AG09319 (cell line): Measurements from ENCODE around the gene CENPQ.

Source experiments
- DNase-seq: peaks from one replicate; pipeline ENCODE4 v3.0.0-alpha.2; 2010; ENCODE audit warnings: low read depth; ENCODE audit errors: extremely low read depth
- TF ChIP-seq, protein P1 (sequence below): IDR thresholded peaks from 2 replicates; pipeline ENCODE4 v1.5.1; 2011; ENCODE audit warnings: low read depth, mild to moderate bottlenecking, inconsistent platforms, low read length, moderate library complexity

CENPQ gene, protein sequence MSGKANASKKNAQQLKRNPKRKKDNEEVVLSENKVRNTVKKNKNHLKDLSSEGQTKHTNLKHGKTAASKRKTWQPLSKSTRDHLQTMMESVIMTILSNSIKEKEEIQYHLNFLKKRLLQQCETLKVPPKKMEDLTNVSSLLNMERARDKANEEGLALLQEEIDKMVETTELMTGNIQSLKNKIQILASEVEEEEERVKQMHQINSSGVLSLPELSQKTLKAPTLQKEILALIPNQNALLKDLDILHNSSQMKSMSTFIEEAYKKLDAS

DNA sequence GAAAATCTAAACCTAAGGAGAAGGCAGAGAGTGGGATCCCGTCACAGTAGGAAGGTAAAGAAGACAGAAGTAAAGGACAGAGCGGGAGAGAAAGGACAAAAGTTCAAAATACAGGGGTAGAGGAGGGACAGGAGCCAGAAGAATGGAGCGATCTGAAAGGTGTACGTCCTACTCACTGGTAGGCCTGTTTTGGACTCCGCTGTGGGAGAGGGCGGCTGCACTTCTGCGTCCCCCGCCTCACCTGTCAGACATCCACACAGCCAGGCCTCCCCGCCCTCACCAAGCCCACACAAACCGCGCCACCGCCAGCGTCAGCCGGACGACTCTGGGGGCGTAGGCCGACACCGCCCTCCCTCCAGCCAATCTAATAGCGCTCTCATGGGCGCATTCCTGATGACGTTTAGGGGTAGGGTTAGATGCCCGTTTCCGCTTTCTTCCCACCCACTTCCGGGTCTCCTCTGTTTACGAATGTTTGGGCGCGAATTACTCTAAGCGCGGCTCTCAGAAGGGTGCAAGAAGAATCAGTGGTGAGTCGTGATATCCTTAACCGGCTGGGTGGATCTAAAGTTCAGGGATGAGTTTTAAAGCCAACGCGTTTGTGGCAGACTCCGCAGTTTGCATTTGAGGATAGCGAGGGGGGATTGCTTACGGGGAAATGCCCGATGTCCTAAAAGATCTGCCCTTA, at the start of gene CENPQ, which contains the start of gene MMUT:
Gene CENPQ (plus strand): TSS at position 444 of the 685 bp plus-strand sequence. CDS start 6,807 bp downstream, outside the sequence.
Gene MMUT (minus strand): TSS at position 327 of the 685 bp plus-strand sequence. CDS start 3,787 bp downstream, outside the sequence.
- TF ChIP-seq, protein P1, sequence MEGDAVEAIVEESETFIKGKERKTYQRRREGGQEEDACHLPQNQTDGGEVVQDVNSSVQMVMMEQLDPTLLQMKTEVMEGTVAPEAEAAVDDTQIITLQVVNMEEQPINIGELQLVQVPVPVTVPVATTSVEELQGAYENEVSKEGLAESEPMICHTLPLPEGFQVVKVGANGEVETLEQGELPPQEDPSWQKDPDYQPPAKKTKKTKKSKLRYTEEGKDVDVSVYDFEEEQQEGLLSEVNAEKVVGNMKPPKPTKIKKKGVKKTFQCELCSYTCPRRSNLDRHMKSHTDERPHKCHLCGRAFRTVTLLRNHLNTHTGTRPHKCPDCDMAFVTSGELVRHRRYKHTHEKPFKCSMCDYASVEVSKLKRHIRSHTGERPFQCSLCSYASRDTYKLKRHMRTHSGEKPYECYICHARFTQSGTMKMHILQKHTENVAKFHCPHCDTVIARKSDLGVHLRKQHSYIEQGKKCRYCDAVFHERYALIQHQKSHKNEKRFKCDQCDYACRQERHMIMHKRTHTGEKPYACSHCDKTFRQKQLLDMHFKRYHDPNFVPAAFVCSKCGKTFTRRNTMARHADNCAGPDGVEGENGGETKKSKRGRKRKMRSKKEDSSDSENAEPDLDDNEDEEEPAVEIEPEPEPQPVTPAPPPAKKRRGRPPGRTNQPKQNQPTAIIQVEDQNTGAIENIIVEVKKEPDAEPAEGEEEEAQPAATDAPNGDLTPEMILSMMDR, result no peak
- DNase-seq, result peak; percentile 70

DNA sequence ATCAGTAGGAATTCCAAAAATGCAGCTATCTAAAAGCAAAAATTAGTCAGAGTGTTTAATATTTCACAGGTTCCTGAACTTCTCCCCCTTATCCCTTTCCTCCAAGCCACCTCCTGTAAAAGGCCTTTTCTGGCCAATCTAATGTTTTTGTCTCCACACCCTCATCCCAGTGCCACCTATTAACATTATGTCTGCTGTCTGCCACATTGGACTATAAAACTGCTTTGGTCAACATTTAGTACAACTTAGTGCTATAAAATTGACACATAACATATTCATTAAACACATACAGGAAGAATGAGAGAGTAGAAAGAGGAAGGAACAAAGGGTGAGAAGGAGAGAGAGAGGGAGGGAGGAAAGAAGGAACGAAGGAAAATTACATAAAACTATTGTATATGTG, 47.8 kb upstream of the CENPQ start:
- no peak for DNase-seq
- TF ChIP-seq, protein P1, result no peak

DNA sequence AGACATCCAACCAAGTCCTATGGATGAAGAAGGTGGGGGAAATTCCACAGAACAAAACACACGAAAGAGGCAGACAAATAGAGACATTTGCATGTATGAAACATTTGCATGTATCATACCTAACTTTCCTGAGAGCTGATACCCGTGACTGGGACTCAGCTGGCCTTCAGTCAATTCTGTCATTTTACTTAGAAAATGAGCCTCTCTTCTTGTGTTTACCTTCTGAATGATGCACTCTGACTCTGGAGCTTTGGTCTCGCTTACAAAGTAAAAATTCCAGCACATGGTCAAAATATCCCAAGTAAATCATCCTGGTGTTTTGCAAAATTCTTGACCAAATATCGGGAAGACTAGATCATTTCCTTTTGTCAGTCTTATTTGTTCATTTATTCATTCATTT, 47.0 kb upstream of the CENPQ start:
- no peak for DNase-seq
- TF ChIP-seq, protein P1, result no peak

DNA sequence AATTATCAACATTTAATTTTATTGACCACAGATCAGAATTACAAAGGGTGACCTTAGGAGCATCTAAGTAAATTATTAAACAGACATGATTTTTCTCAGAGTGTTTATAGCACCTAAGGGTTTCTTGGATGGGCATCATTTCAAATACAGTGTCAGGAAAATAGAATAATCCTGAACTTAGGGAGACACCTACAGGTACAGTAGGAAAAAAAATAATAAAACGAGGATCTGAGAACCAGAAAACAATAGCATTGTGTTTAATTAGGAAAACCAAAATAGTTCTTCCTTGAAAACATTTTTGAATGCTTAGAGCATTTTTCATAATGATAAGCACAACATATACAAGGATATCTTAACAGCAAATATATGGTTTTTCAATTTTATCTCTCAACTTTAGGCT, 39.4 kb upstream of the CENPQ start:
- TF ChIP-seq, protein P1, result no peak
- no peak for DNase-seq

DNA sequence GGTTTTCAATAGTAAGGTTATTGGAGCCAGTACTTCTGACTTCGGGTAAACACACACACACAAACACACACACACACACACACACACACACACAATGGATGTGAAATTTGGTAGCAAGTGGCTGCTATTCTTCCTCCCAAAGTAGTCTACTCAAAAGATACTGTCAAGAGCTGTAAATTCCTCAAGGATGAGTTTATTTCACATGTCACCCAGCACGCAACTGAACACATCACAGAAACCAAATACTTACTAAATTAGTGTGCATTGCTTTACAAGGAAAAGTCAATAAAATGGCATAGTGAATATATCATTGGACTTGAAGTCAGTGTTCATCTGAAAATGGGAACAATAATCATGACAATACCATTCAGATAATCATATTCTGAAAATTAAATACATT, 33.0 kb upstream of the CENPQ start:
- no peak for DNase-seq
- TF ChIP-seq, protein P1, result no peak

DNA sequence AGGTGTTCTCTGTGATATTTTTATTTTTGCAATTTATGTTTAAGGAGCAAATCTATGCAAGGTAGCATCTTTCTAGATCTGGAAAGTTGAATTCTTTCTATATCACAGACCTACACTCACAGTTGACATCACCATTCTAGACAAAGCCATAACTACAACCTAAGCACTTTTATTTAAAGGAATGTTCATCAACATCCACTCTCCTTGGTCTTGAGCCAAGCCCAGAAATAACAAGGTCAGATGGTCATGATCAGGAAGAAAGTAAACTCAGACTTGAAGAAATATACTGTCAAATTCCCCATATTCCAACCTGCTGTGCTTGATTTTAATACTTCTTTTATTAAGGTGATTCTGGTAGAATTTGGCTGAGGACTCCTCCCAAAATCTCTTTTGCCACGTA, 32.3 kb upstream of the CENPQ start:
- DNase-seq, result no peak
- TF ChIP-seq, protein P1, result no peak

DNA sequence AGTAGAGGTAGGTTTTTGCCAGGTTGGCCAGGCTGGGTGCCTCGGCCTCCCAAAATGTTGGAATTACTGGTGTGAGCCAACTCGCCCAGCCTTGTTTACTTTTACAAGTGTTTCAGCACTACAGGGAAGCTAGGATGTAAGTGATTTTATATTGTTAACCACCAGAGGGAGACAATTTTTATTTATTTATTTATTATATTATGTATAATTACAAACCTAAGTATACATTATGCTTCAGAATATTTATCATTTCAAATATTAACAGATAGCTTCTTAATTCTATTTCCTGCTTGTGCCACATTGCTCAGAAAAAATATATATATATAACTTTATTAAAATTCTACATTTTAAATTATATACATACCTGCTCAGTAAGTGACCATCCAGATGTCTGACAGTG, 9.9 kb upstream of the CENPQ start:
- TF ChIP-seq, protein P1, result peak; percentile 14
- no peak for DNase-seq
